ENCODE results near the gene SLC25A13. TPM values are rescaled to one million over a fixed set of nuclear protein-coding genes. Genes with fewer than 3 reads are reported as not detected.

The SLC25A13 gene
- total and polyA plus RNA-seq, 2 of the 8 experiments (the other 6 are each of a cell fraction or from before 2014, with no cell fraction given), result 30.8 to 85.4 TPM

- DNase-seq (ENCODE audit: low read depth in 1 of 2, low spot score in 2 of 2) (no peak), FAIRE-seq (no peak)
- no peaks in the 10 kb centered on the region for H3K4me1 ChIP-seq (replicated peaks in 1 of 4; ENCODE audit: control insufficient read depth in 3 of 4, insufficient read depth in 4 of 4, low read length in 3 of 4)
- no peak overlapping the region for H2BK120ac ChIP-seq (replicated peaks; ENCODE audit: low read depth, low read length)
- no peak overlapping the region for H3K4ac ChIP-seq (replicated peaks; ENCODE audit: insufficient read length, low read depth, low read length)
- H3K18ac ChIP-seq (ENCODE audit: extremely low read depth, low read length), result no peak overlapping the region
- no peak overlapping the region for H3K4me2 ChIP-seq (ENCODE audit: insufficient read depth in 1 of 2, low read depth in 2 of 2, low read length in 2 of 2)
- H4K20me1 ChIP-seq (replicated peaks in 1 of 2; ENCODE audit: control insufficient read depth in 1 of 2, insufficient read depth in 2 of 2, low read length in 2 of 2), result no peaks in the 10 kb centered on the region
- no peak overlapping the region for H2AFZ ChIP-seq (ENCODE audit: low read length)
- no peak overlapping the region for H2BK5ac ChIP-seq (ENCODE audit: low read depth, low read length)
- H2AK5ac ChIP-seq (ENCODE audit: low read depth, low read length), result no peak overlapping the region
- peaks cover 0 to 1% (median 0%) of the 10 kb centered on the region in 4 experiments; a peak in 1 of 7 replicates for H3K27me3 ChIP-seq (replicated peaks in 1 of 4; ENCODE audit: control insufficient read depth in 3 of 4, extremely low read depth in 1 of 4, insufficient read depth in 3 of 4, low read length in 3 of 4)
- H3K79me2 ChIP-seq (ENCODE audit: control insufficient read depth in 1 of 2, insufficient read depth in 2 of 2, low read length in 2 of 2), result no peaks in the 10 kb centered on the region
- CTCF ChIA-PET (ENCODE audit: partially characterized antibody), result no interaction called here
- no peak overlapping the region for H3K9ac ChIP-seq (replicated peaks in 1 of 4; ENCODE audit: extremely low read depth in 1 of 4, low read depth in 3 of 4, low read length in 3 of 4)
- H3K14ac ChIP-seq (ENCODE audit: insufficient read length), result no peak overlapping the region
- WGBS, 2 experiments (ENCODE audit: extremely low coverage in 1 of 2, insufficient coverage in 1 of 2, insufficient read length in 1 of 2, insufficient replicate concordance in 2 of 2, low coverage in 1 of 2, low lambda C conversion rate in 2 of 2, missing lambda C conversion rate in 1 of 2), result 92% methylated on average over 3 of the region's 3 CpGs; no CpG with 5 or more reads in 1 of the 2 experiments
- H2BK12ac ChIP-seq (ENCODE audit: low read depth, low read length), result no peak overlapping the region
- POLR2A ChIA-PET (ENCODE audit: partially characterized antibody), result no interaction called here
- H3K23me2 ChIP-seq (ENCODE audit: low read depth, low read length), result no peaks in the 10 kb centered on the region
- H4K91ac ChIP-seq (replicated peaks; ENCODE audit: insufficient read length, low read length), result no peak overlapping the region
- no peak overlapping the region for H2BK20ac ChIP-seq (ENCODE audit: low read length)
- no peak overlapping the region for H3K27ac ChIP-seq (ENCODE audit: low read depth, low read length)
- H3K4me3 ChIP-seq (ENCODE audit: extremely low read depth in 1 of 4, insufficient read depth in 2 of 4, low read depth in 3 of 4, low read length in 4 of 4), result no peak overlapping the region
- no peaks in the 10 kb centered on the region for H3K9me3 ChIP-seq (ENCODE audit: insufficient read depth in 2 of 2, low read depth in 1 of 2, low read length in 1 of 2)
- H2BK15ac ChIP-seq (ENCODE audit: low read length), result no peak overlapping the region
- no peak overlapping the region for H3K56ac ChIP-seq (replicated peaks; ENCODE audit: insufficient read length, low read depth, low read length)
- no peak overlapping the region for H4K5ac ChIP-seq (ENCODE audit: insufficient read length, low read depth, low read length)
- H3K23ac ChIP-seq (ENCODE audit: insufficient read length), result no peak overlapping the region
- no peaks in the 10 kb centered on the region for H3K79me1 ChIP-seq (ENCODE audit: low read depth, low read length)
- H4K8ac ChIP-seq (ENCODE audit: extremely low read depth, insufficient read depth, low read length), result no peak overlapping the region
- no peak for TF ChIP-seq JUND (IDR thresholded peaks at IDR 0.05; ENCODE audit: low read length)
- H3K36me3 ChIP-seq (ENCODE audit: control insufficient read depth in 2 of 4, insufficient read depth in 4 of 4, low read length in 3 of 4), result no peaks in the 10 kb centered on the region; a peak in 1 of 8 replicates
Measured at GRCh38 chr7:96349572-96349971, 27.7 kb upstream of the SLC25A13 start.

Measured in H1 (cell line).